ENCODE results near the gene PAPPA.

Gene PAPPA

GRCh38 chr9:116223926-116224325 lies 70.3 kb downstream of the PAPPA start:
- DNase-seq (ENCODE audit: low read depth), result no peak

GRCh38 chr9:116230051-116230632 lies 76.6 kb downstream of the PAPPA start:
- no peak for DNase-seq (ENCODE audit: low read depth)

GRCh38 chr9:116232424-116233159 lies 79.0 kb downstream of the PAPPA start:
- no peak for DNase-seq (ENCODE audit: low read depth)

GRCh38 chr9:116233160-116233530 lies 79.6 kb downstream of the PAPPA start:
- no peak for DNase-seq (ENCODE audit: low read depth)

- DNase-seq (ENCODE audit: low read depth), result peak; percentile 91
Observed at GRCh38 chr9:116234081-116234480, 80.5 kb downstream of the PAPPA start.

- DNase-seq (ENCODE audit: low read depth), result no peak
Observed at GRCh38 chr9:116236979-116237378, 83.4 kb downstream of the PAPPA start.

GRCh38 chr9:116237456-116237855 lies 83.9 kb downstream of the PAPPA start:
- DNase-seq (ENCODE audit: low read depth), result no peak

- peak; percentile 46 for DNase-seq (ENCODE audit: low read depth)
Observed at GRCh38 chr9:116238225-116238624, 84.6 kb downstream of the PAPPA start.

GRCh38 chr9:116238776-116239340 lies 85.3 kb downstream of the PAPPA start:
- no peak for DNase-seq (ENCODE audit: low read depth)

- no peak for DNase-seq (ENCODE audit: low read depth)
Observed at GRCh38 chr9:116243708-116244107, 90.1 kb downstream of the PAPPA start.

GRCh38 chr9:116247284-116247683 lies 93.7 kb downstream of the PAPPA start:
- DNase-seq (ENCODE audit: low read depth), result no peak

GRCh38 chr9:116247791-116248374 lies 94.3 kb downstream of the PAPPA start:
- DNase-seq (ENCODE audit: low read depth), result no peak

- no peak for DNase-seq (ENCODE audit: low read depth)
Observed at GRCh38 chr9:116250891-116251290, 97.3 kb downstream of the PAPPA start.

- no peak for DNase-seq (ENCODE audit: low read depth)
Observed at GRCh38 chr9:116251366-116251765, 97.8 kb downstream of the PAPPA start.

GRCh38 chr9:116260531-116260930 lies 106.9 kb downstream of the PAPPA start:
- no peak for DNase-seq (ENCODE audit: low read depth)

GRCh38 chr9:116262448-116262847 lies 108.9 kb downstream of the PAPPA start:
- no peak for DNase-seq (ENCODE audit: low read depth)

- DNase-seq (ENCODE audit: low read depth), result no peak
Observed at GRCh38 chr9:116264361-116264760, 110.8 kb downstream of the PAPPA start.

- DNase-seq (ENCODE audit: low read depth), result no peak
Observed at GRCh38 chr9:116267021-116267420, 113.4 kb downstream of the PAPPA start.

GRCh38 chr9:116269250-116269649 lies 115.7 kb downstream of the PAPPA start:
- DNase-seq (ENCODE audit: low read depth), result no peak

- DNase-seq (ENCODE audit: low read depth), result no peak
Observed at GRCh38 chr9:116270546-116270945, 117.0 kb downstream of the PAPPA start.

GRCh38 chr9:116271340-116271739 lies 117.7 kb downstream of the PAPPA start:
- DNase-seq (ENCODE audit: low read depth), result no peak

- no peak for DNase-seq (ENCODE audit: low read depth)
Observed at GRCh38 chr9:116271991-116272390, 118.4 kb downstream of the PAPPA start.

GRCh38 chr9:116274293-116274692 lies 120.7 kb downstream of the PAPPA start:
- no peak for DNase-seq (ENCODE audit: low read depth)
